Peyer's patch (tissue), 4 donors: ENCODE data around the gene KCNQ2.

Experiments used
- POLR2A ChIP-seq, 2 donors: fragments of 450-650 bp; IDR thresholded peaks; one replicate each; pipeline ENCODE4 v1.5.1; 2017; ENCODE audit warnings: antibody characterized with exemption in 2 of 2, mild to moderate bottlenecking in 2 of 2, moderate library complexity in 2 of 2
- TF ChIP-seq, protein P1 (sequence below), 6 experiments: fragments of 450-650 bp in 4 of 6; fragments of 200-600 bp in 2 of 6; sonication (generic) in 1 of 6; IDR thresholded peaks; one replicate each; pipeline ENCODE4 v1.5.1; 2017 to 2019; ENCODE audit warnings: antibody characterized with exemption in 6 of 6, mild to moderate bottlenecking in 3 of 6, moderate library complexity in 1 of 6

DNA sequence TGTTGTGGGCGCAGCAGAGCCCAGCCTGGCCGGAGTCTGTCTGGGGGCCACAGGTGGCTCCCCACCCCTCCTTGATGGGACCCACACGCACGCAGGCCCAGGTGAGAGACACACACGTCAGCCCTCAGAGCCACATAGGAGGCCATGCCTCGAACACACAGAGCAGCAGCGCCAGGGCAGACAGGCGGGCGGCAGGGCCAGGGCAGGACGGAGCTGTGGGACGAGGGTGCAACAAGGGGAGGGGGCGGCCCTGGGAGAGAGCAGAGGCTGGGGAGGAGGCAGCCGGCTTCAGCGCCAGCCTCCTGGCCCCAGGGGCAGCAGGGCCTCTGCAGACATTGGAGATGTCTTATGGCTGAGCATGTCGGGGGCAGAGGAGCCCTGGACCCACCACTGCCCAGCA is 42.5 kb downstream of the KCNQ2 start:
- TF ChIP-seq, protein P1, sequence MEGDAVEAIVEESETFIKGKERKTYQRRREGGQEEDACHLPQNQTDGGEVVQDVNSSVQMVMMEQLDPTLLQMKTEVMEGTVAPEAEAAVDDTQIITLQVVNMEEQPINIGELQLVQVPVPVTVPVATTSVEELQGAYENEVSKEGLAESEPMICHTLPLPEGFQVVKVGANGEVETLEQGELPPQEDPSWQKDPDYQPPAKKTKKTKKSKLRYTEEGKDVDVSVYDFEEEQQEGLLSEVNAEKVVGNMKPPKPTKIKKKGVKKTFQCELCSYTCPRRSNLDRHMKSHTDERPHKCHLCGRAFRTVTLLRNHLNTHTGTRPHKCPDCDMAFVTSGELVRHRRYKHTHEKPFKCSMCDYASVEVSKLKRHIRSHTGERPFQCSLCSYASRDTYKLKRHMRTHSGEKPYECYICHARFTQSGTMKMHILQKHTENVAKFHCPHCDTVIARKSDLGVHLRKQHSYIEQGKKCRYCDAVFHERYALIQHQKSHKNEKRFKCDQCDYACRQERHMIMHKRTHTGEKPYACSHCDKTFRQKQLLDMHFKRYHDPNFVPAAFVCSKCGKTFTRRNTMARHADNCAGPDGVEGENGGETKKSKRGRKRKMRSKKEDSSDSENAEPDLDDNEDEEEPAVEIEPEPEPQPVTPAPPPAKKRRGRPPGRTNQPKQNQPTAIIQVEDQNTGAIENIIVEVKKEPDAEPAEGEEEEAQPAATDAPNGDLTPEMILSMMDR (IDR thresholded peaks at IDR 0.05): no peak
- TF ChIP-seq POLR2A (IDR thresholded peaks at IDR 0.05): no peak
